Measurements from ENCODE around the gene TMEM200A. TPM values are rescaled to one million over a fixed set of nuclear protein-coding genes. Genes with fewer than 3 reads are reported as not detected.

Gene TMEM200A
- total RNA-seq, 4 donors from 2014 or later: 0.42 to 1.0 (median 0.82) TPM

DNA sequence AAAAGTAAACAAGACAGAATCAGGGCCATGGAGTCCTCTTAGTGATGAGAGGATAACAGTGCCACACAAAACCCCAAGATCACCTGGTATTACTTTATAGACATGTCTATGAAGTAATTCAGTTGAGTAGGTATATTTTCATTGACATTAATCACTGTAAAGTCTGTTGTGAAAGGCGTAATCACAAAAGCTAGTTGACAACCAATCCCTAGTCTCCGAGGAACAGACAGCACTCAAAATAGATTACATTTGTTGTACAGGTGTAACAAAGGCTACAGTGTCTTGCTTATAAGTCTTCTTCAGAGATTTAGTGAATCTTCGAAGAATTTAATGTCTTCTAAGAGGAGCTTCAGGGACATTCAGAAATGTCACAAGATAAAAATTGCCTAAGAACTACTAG, 120.1 kb downstream of the TMEM200A start:
- no peak overlapping the region for H3K27ac ChIP-seq (replicated peaks in 1 of 4)
- TF ChIP-seq CTCF (IDR thresholded peaks at IDR 0.05) (no peak), POLR2AphosphoS5 (IDR thresholded peaks at IDR 0.05) (no peak), POLR2A (IDR thresholded peaks at IDR 0.05; ENCODE audit: low read depth) (no peak)
- DNase-seq (ENCODE audit: extremely low spot score): no peak
- no peaks in the 10 kb centered on the region for H3K9me3 ChIP-seq
- WGBS: 83% methylated on average over 3 of the region's 3 CpGs
- H3K27me3 ChIP-seq: no peaks in the 10 kb centered on the region
- intact Hi-C loops (cut with DNase I): no loop called here
- H3K4me1 ChIP-seq: no peaks in the 10 kb centered on the region
- no peak overlapping the region for H3K4me3 ChIP-seq
- no peaks in the 10 kb centered on the region for H3K36me3 ChIP-seq

GRCh38 chr6:130486417-130486816, 120.6 kb downstream of the TMEM200A start:
- WGBS: 64% methylated on average over 7 of the region's 7 CpGs
- TF ChIP-seq EP300 (IDR thresholded peaks at IDR 0.05): no peak
- TF ChIP-seq POLR2AphosphoS5 (IDR thresholded peaks at IDR 0.05): no peak
- no peak for TF ChIP-seq POLR2A (IDR thresholded peaks at IDR 0.05; ENCODE audit: low read depth)
- no peak for TF ChIP-seq CTCF (IDR thresholded peaks at IDR 0.05)
- H3K4me3 ChIP-seq: no peak overlapping the region
- intact Hi-C loops (cut with DNase I): no loop called here
- no peak overlapping the region for H3K27ac ChIP-seq (replicated peaks in 1 of 4)
- no peaks in the 10 kb centered on the region for H3K4me1 ChIP-seq
- no peak for DNase-seq (ENCODE audit: extremely low spot score)
- no peaks in the 10 kb centered on the region for H3K9me3 ChIP-seq
- no peaks in the 10 kb centered on the region for H3K36me3 ChIP-seq
- H3K27me3 ChIP-seq: no peaks in the 10 kb centered on the region

DNA sequence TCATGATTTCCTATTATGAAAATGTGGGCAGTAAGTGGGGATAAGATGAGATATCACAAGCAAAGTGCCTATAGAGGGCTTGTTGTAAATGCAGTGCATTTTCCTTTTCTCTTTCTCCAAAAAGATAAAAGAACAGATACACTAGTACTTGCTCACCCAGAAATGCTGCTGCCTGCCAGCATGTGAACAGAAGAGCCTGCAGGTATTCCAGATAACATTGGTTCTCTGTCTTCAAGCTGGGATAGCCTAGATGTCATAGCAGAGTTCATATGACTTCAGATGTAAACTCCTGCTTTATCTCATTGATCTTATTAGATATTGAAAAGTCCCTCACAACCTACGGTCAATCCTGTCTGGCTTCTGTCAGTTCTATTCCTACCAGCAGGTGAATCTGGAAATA, 123.7 kb downstream of the TMEM200A start:
- no peak overlapping the region for H3K4me3 ChIP-seq
- no peaks in the 10 kb centered on the region for H3K4me1 ChIP-seq
- TF ChIP-seq POLR2AphosphoS5 (IDR thresholded peaks at IDR 0.05): no peak
- no peak for TF ChIP-seq EP300 (IDR thresholded peaks at IDR 0.05)
- TF ChIP-seq POLR2A (IDR thresholded peaks at IDR 0.05; ENCODE audit: low read depth): no peak
- TF ChIP-seq CTCF (IDR thresholded peaks at IDR 0.05): no peak
- no peaks in the 10 kb centered on the region for H3K27me3 ChIP-seq
- intact Hi-C loops (cut with DNase I): no loop called here
- H3K36me3 ChIP-seq: no peaks in the 10 kb centered on the region
- no peaks in the 10 kb centered on the region for H3K9me3 ChIP-seq
- H3K27ac ChIP-seq (replicated peaks in 1 of 4): no peak overlapping the region
- 100% methylated on average over 1 of the region's 1 CpG for WGBS
- DNase-seq (ENCODE audit: extremely low spot score): no peak

Other genes starting within 250 kb of the TMEM200A start
- 1 to 10 TPM in 1 of 4 donors, under 1 TPM in 1, not detected in 2; 0.39 to 2.7 TPM for gene SAMD3, start 143.1 kb upstream of the TMEM200A start, total RNA-seq